Glutamatergic neuron (in vitro differentiated cells): ENCODE results near the gene PCED1A. TPM values are rescaled to one million over a fixed set of nuclear protein-coding genes. Genes with fewer than 3 reads are reported as not detected.
"Not testable (repeated sequence)": the region's sequence is repeated elsewhere in the genome, so short reads cannot be mapped to it uniquely, and the experiment has no call there.

Experiments
- DNase-seq: peaks from one replicate; pipeline ENCODE4 v3.0.0; 2022
- H3K27ac Mint-ChIP-seq: one replicate; pipeline ENCODE4 v1.8.0; 2020; ENCODE audit warnings: mild to moderate bottlenecking, mixed read lengths, inconsistent platforms; ENCODE audit not compliant: unreplicated experiment
- H3K27me3 Mint-ChIP-seq: one replicate; pipeline ENCODE4 v1.8.0; 2020; ENCODE audit warnings: mild to moderate bottlenecking, moderate library complexity, mixed read lengths, inconsistent platforms; ENCODE audit not compliant: unreplicated experiment
- H3K36me3 Mint-ChIP-seq: one replicate; pipeline ENCODE4 v1.8.0; 2020; ENCODE audit warnings: mild to moderate bottlenecking, mixed read lengths, inconsistent platforms; ENCODE audit not compliant: unreplicated experiment
- H3K4me1 Mint-ChIP-seq: one replicate; pipeline ENCODE4 v1.8.0; 2020; ENCODE audit warnings: mild to moderate bottlenecking, low read depth, mixed read lengths, inconsistent platforms; ENCODE audit not compliant: unreplicated experiment
- H3K4me3 Mint-ChIP-seq: one replicate; pipeline ENCODE4 v1.8.0; 2020; ENCODE audit warnings: mild to moderate bottlenecking, mixed read lengths, inconsistent platforms; ENCODE audit not compliant: unreplicated experiment
- H3K9me3 Mint-ChIP-seq: one replicate; pipeline ENCODE4 v1.8.0; 2020; ENCODE audit warnings: mild to moderate bottlenecking, moderate library complexity, mixed read lengths, inconsistent platforms; ENCODE audit not compliant: unreplicated experiment
- CTCF ChIP-seq: fragments of 200-600 bp; sonication (generic); IDR thresholded peaks from one replicate; pipeline ENCODE4 v1.5.0; 2021; ENCODE audit not compliant: partially characterized antibody, unreplicated experiment
- total RNA-seq: library from RNA; stranded (reverse); fragmentation: NEBNext Ultra II Directional; extraction: Animal tissue kit (Norgen Biotek cat#: 25700); gene quantifications from one replicate; pipeline ENCODE4 v1.2.1, GENCODE V29; 2021; ENCODE audit not compliant: unreplicated experiment

PCED1A gene
- total RNA-seq, 1 donor from 2014 or later, result 41.6 TPM

GRCh38 chr20:2809690-2810089 is 30.8 kb downstream of the PCED1A start:
- no peak overlapping the region for H3K4me3 Mint-ChIP-seq
- peaks cover 7% of the 10 kb centered on the region for H3K9me3 Mint-ChIP-seq
- H3K27me3 Mint-ChIP-seq, result peaks cover 11% of the 10 kb centered on the region
- H3K4me1 Mint-ChIP-seq, result peaks cover 9% of the 10 kb centered on the region
- DNase-seq, result no peak
- H3K36me3 Mint-ChIP-seq, result peaks cover 22% of the 10 kb centered on the region
- no peak for TF ChIP-seq CTCF
- no peak overlapping the region for H3K27ac Mint-ChIP-seq

GRCh38 chr20:2807929-2808328 is 32.5 kb downstream of the PCED1A start:
- H3K9me3 Mint-ChIP-seq, H3K4me1 Mint-ChIP-seq, H3K4me3 Mint-ChIP-seq, H3K27ac Mint-ChIP-seq, DNase-seq: not testable (repeated sequence)
- Mint-ChIP-seq H3K36me3 (peaks cover 22% of the 10 kb centered on the region), H3K27me3 (peaks cover 13% of the 10 kb centered on the region)

GRCh38 chr20:2807019-2807418 is 33.4 kb downstream of the PCED1A start:
- H3K36me3 Mint-ChIP-seq, result peaks cover 26% of the 10 kb centered on the region
- TF ChIP-seq CTCF, result no peak
- peaks cover 18% of the 10 kb centered on the region for H3K27me3 Mint-ChIP-seq
- H3K4me3 Mint-ChIP-seq, result no peak overlapping the region
- no peak for DNase-seq
- H3K9me3 Mint-ChIP-seq, result peaks cover 5% of the 10 kb centered on the region
- no peak overlapping the region for H3K27ac Mint-ChIP-seq
- H3K4me1 Mint-ChIP-seq, result no peaks in the 10 kb centered on the region

- DNase-seq, result no peak
- Mint-ChIP-seq H3K27me3 (peaks cover 23% of the 10 kb centered on the region), H3K27ac (no peak overlapping the region), H3K4me1 (no peaks in the 10 kb centered on the region), H3K9me3 (peaks cover 4% of the 10 kb centered on the region), H3K36me3 (peaks cover 19% of the 10 kb centered on the region), H3K4me3 (peak overlapping the region; percentile 0)
- no peak for TF ChIP-seq CTCF
Measured at GRCh38 chr20:2806351-2806701, 34.1 kb downstream of the PCED1A start.

GRCh38 chr20:2805689-2806350 is 34.6 kb downstream of the PCED1A start:
- peaks cover under 1% of the 10 kb centered on the region for H3K4me1 Mint-ChIP-seq
- no peak for TF ChIP-seq CTCF
- no peak overlapping the region for H3K27ac Mint-ChIP-seq
- peak overlapping the region; percentile 0 for H3K4me3 Mint-ChIP-seq
- H3K9me3 Mint-ChIP-seq, result peaks cover 5% of the 10 kb centered on the region
- DNase-seq, result no peak
- H3K27me3 Mint-ChIP-seq, result peaks cover 28% of the 10 kb centered on the region
- peaks cover 15% of the 10 kb centered on the region for H3K36me3 Mint-ChIP-seq
